Measurements from ENCODE around the gene ACTL6B. TPM values are rescaled to one million over a fixed set of nuclear protein-coding genes. Genes with fewer than 3 reads are reported as not detected.

ACTL6B gene
- total and polyA plus RNA-seq, 9 of the 15 experiments (the other 6 are each of a cell fraction or from before 2014, with no cell fraction given), result not detected

- TF ChIP-seq OTX1 (CRISPR knock-in tag; IDR thresholded peaks at IDR 0.05) (peak; percentile 68; the same call in 1 of the 2 replicates), RB1 (IDR thresholded peaks at IDR 0.05; ENCODE audit: low read depth) (peak; percentile 98; the same call in 1 of the 2 replicates), KAT2B (IDR thresholded peaks at IDR 0.05; ENCODE audit: low read depth, low read length) (no peak), PRPF4 (IDR thresholded peaks at IDR 0.05; ENCODE audit: insufficient read depth, low read depth, low read length, poor library complexity, severe bottlenecking) (no peak), EGR1 (conservative IDR thresholded peaks at IDR 0.05) (peak; percentile 68), E2F1 (CRISPR knock-in tag; IDR thresholded peaks at IDR 0.05) (peak; percentile 83), MEF2D (tag; conservative IDR thresholded peaks at IDR 0.05; ENCODE audit: low read depth) (peak; percentile 68; the same call in 1 of the 2 replicates), ZFP30 (CRISPR knock-in tag; IDR thresholded peaks at IDR 0.05; ENCODE audit: borderline replicate concordance) (no peak), E2F3 (CRISPR knock-in tag; IDR thresholded peaks at IDR 0.05) (peak; percentile 74; the same call in 1 of the 2 replicates), ZNF445 (CRISPR knock-in tag; IDR thresholded peaks at IDR 0.05; ENCODE audit: low read depth) (0 out of 2 replicates have a peak, but pooled peaks have one; percentile 2), SREBF2 (CRISPR knock-in tag; IDR thresholded peaks at IDR 0.05) (no peak), NBN (IDR thresholded peaks at IDR 0.05; ENCODE audit: low read depth) (peak; percentile 99), RBFOX2 (IDR thresholded peaks at IDR 0.05; ENCODE audit: low read depth, low read length) (peak; percentile 73), GABPB1 (CRISPR knock-in tag; IDR thresholded peaks at IDR 0.05) (peak; percentile 80; the same call in 1 of the 2 replicates), RBM17 (IDR thresholded peaks at IDR 0.05; ENCODE audit: borderline replicate concordance, low read depth, low read length) (no peak), CBX3 (IDR thresholded peaks at IDR 0.05; ENCODE audit: borderline replicate concordance in 1 of 2, low read length in 2 of 2) (peak in 1 of 2 experiments; percentile 70; a peak in 1 of 3 replicates), NCOA2 (IDR thresholded peaks at IDR 0.05; ENCODE audit: partially characterized antibody in 2 of 2) (no peak), ZNF696 (CRISPR knock-in tag; conservative IDR thresholded peaks at IDR 0.05) (no peak), CBX5 (IDR thresholded peaks at IDR 0.05; ENCODE audit: borderline replicate concordance, low read depth) (no peak), ZNF830 (CRISPR knock-in tag; IDR thresholded peaks at IDR 0.05) (0 out of 2 replicates have a peak, but pooled peaks have one; percentile 73), ZBTB17 (CRISPR knock-in tag; IDR thresholded peaks at IDR 0.05) (0 out of 2 replicates have a peak, but pooled peaks have one; percentile 58), NCOA1 (IDR thresholded peaks at IDR 0.05; ENCODE audit: low read depth) (peak; percentile 53; the same call in 1 of the 2 replicates), HMGXB4 (CRISPR knock-in tag; IDR thresholded peaks at IDR 0.05) (peak; percentile 94), USF1 (CRISPR knock-in tag; IDR thresholded peaks at IDR 0.05) (peak; percentile 98), GABPA (tag; conservative IDR thresholded peaks at IDR 0.05; ENCODE audit: low read depth) (peak; percentile 57; the same call in 1 of the 2 replicates), RAD21 (CRISPR knock-in tag; conservative IDR thresholded peaks at IDR 0.05 in 1 of 2, IDR thresholded peaks at IDR 0.05 in 1 of 2) (peak in 1 of 2 experiments; percentile 28; a peak in 1 of 4 replicates)
Observed at GRCh38 chr7:100673302-100673941, 17.2 kb upstream of the ACTL6B start, which contains the start of gene GNB2 (continued).

Data from K562 (cell line).